H1 (cell line): ENCODE measurements around the gene MYH9. TPM values are rescaled to one million over a fixed set of nuclear protein-coding genes. Genes with fewer than 3 reads are reported as not detected.

Experiments
- BRCA1 ChIP-seq: IDR thresholded peaks from 2 replicates; pipeline ENCODE4 v1.6.1; 2012; ENCODE audit warnings: low read depth, low read length, improper control_type of control experiment
- CHD7 ChIP-seq: fragments of 300-600 bp; sonication (generic); IDR thresholded peaks from 2 replicates; pipeline ENCODE4 v1.7.1; 2012; ENCODE audit warnings: low read length, moderate library complexity, mild to moderate bottlenecking, inconsistent platforms; ENCODE audit not compliant: insufficient replicate concordance
- polyA plus RNA-seq, 7 experiments: library from polyadenylated mRNA; depleted of rRNA in 3 of 7; stranded (reverse) in 5 of 7; unstranded in 2 of 7; fragments of >200 nt in 5 of 7; fragments of 200-250 nt in 2 of 7; gene quantifications; 1 replicate in 5 of 7; 2 replicates in 1 of 7; 4 replicates in 1 of 7; pipeline versions ENCODE4 v1.2.1 to v1.2.3, GENCODE V29; 2011 to 2013; ENCODE audit warnings: missing spikeins in 2 of 7, mixed read lengths in 2 of 7
- total RNA-seq: library from RNA; stranded (reverse); fragmentation: NEBNext Ultra II Directional; extraction: Animal tissue kit (Norgen Biotek cat#: 25700); gene quantifications from 2 replicates; pipeline ENCODE4 v1.2.1, GENCODE V29; 2021

The MYH9 gene
- total and polyA plus RNA-seq, 2 of the 8 experiments (the other 6 are each of a cell fraction or from before 2014, with no cell fraction given) = 24.9 to 322 TPM

- TF ChIP-seq CHD7 = no peak
- TF ChIP-seq BRCA1 = no peak
Measured at GRCh38 chr22:36294801-36295200, 93.0 kb downstream of the MYH9 start (continued).
